Esophagus muscularis mucosa (tissue), 4 donors: ENCODE measurements around the gene MINDY3. TPM values are rescaled to one million over a fixed set of nuclear protein-coding genes. Genes with fewer than 3 reads are reported as not detected.
A peak's percentile ranks its signal among the peaks of the same experiment; 100 is the strongest.
"Not testable (repeated sequence)": the region's sequence is repeated elsewhere in the genome, so short reads cannot be mapped to it uniquely, and the experiment has no call there.

Experiments
- DNase-seq: peaks from one replicate; pipeline ENCODE4 v3.0.0-alpha.2; 2017; ENCODE audit errors: extremely low spot score
- H3K27ac ChIP-seq, 4 donors: fragments of 200-600 bp; sonication (generic); replicated peaks in 1 of 4; 1 replicate in 3 of 4; 2 replicates in 1 of 4; pipeline ENCODE4 v1.5.1; 2016 to 2019; ENCODE audit warnings: mild to moderate bottlenecking in 1 of 4
- H3K27me3 ChIP-seq, 4 donors: fragments of 200-600 bp; sonication (generic); one replicate each; pipeline versions ENCODE4 v1.5.1 to v1.6.0; 2016 to 2019
- H3K36me3 ChIP-seq, 4 donors: fragments of 200-600 bp; sonication (generic); one replicate each; pipeline ENCODE4 v1.5.1; 2016 to 2019
- H3K4me1 ChIP-seq, 4 donors: fragments of 200-600 bp; sonication (generic); one replicate each; pipeline ENCODE4 v1.5.1; 2016 to 2019
- H3K4me3 ChIP-seq, 4 donors: fragments of 200-600 bp; sonication (generic); 1 replicate in 2 of 4; 2 replicates in 2 of 4; pipeline ENCODE4 v1.5.1; 2016 to 2019; ENCODE audit warnings: mild to moderate bottlenecking in 4 of 4, moderate library complexity in 1 of 4
- H3K9me3 ChIP-seq, 4 donors: fragments of 200-600 bp; sonication (generic); 1 replicate in 3 of 4; 2 replicates in 1 of 4; pipeline ENCODE4 v1.5.1; 2016 to 2019
- CTCF ChIP-seq, 3 experiments: fragments of 200-600 bp in 2 of 3; fragments of 450-650 bp in 1 of 3; sonication (generic) in 2 of 3; IDR thresholded peaks; one replicate each; pipeline ENCODE4 v1.5.1; 2017 to 2019; ENCODE audit warnings: antibody characterized with exemption in 3 of 3, mild to moderate bottlenecking in 2 of 3, moderate library complexity in 1 of 3
- EP300 ChIP-seq: sonication (generic); formaldehyde crosslinking; IDR thresholded peaks from one replicate; pipeline ENCODE4 v1.6.1; 2017; ENCODE audit warnings: antibody characterized with exemption
- POLR2A ChIP-seq: fragments of 450-650 bp; IDR thresholded peaks from one replicate; pipeline ENCODE4 v1.6.1; 2017; ENCODE audit warnings: antibody characterized with exemption, moderate library complexity, mild to moderate bottlenecking, low read depth
- POLR2AphosphoS5 ChIP-seq, 2 donors: sonication (generic); formaldehyde crosslinking; IDR thresholded peaks; one replicate each; pipeline ENCODE4 v1.6.1; 2017; ENCODE audit warnings: antibody characterized with exemption in 2 of 2
- WGBS: methylation state at CpG from one replicate; pipeline ENCODE4 v1.1.5; 2018; 5-methylcytosine and 5-hydroxymethylcytosine counted together
- intact Hi-C: fragments of 100-400 bp; cut with DNase I; formaldehyde crosslinking; loops from one replicate; pipeline ENCODE4 v1.15.1; 2023
- total RNA-seq, 4 donors: library from RNA; depleted of rRNA; stranded (reverse); fragments of >200 nt; gene quantifications; one replicate each; pipeline versions ENCODE4 v1.1.0 to v1.2.1, GENCODE V29; 2016

MINDY3 gene
- total RNA-seq, 4 donors from 2014 or later: 23.8 to 34.3 (median 28.4) TPM

GRCh38 chr10:15764892-15765454 lies 95.3 kb downstream of the MINDY3 start:
- TF ChIP-seq CTCF (IDR thresholded peaks at IDR 0.05) (no peak), POLR2AphosphoS5 (IDR thresholded peaks at IDR 0.05) (no peak), POLR2A (no peak), EP300 (no peak)
- intact Hi-C loops: no loop called here
- H3K27me3 ChIP-seq: no peaks in the 10 kb centered on the region
- H3K27ac ChIP-seq: no peak overlapping the region
- DNase-seq: no peak
- no peaks in the 10 kb centered on the region for H3K36me3 ChIP-seq
- WGBS: 90% methylated on average over 2 of the region's 2 CpGs
- H3K9me3 ChIP-seq: no peaks in the 10 kb centered on the region
- no peaks in the 10 kb centered on the region for H3K4me1 ChIP-seq
- H3K4me3 ChIP-seq: no peak overlapping the region

GRCh38 chr10:15763006-15763405 lies 97.3 kb downstream of the MINDY3 start:
- Histone ChIP-seq H3K4me1 (peaks cover 0 to under 1% (median 0%) of the 10 kb centered on the region in 4 donors), H3K36me3 (no peaks in the 10 kb centered on the region), H3K27ac (no peak overlapping the region), H3K4me3 (no peak overlapping the region), H3K27me3 (no peaks in the 10 kb centered on the region), H3K9me3 (no peaks in the 10 kb centered on the region)
- 88% methylated on average over 8 of the region's 8 CpGs for WGBS
- intact Hi-C loops: no loop called here
- DNase-seq: peak; percentile 31
- TF ChIP-seq POLR2A (no peak), CTCF (IDR thresholded peaks at IDR 0.05) (no peak), POLR2AphosphoS5 (IDR thresholded peaks at IDR 0.05) (no peak), EP300 (no peak)

GRCh38 chr10:15762239-15762638 lies 98.1 kb downstream of the MINDY3 start:
- H3K27ac ChIP-seq, intact Hi-C loops, H3K36me3 ChIP-seq, H3K4me1 ChIP-seq, H3K27me3 ChIP-seq, H3K9me3 ChIP-seq, H3K4me3 ChIP-seq, DNase-seq: not testable (repeated sequence)
- 94% methylated on average over 6 of the region's 6 CpGs for WGBS

- H3K4me3 ChIP-seq, H3K9me3 ChIP-seq, H3K4me1 ChIP-seq, H3K36me3 ChIP-seq, intact Hi-C loops, DNase-seq, H3K27ac ChIP-seq, H3K27me3 ChIP-seq: not testable (repeated sequence)
- WGBS: 91% methylated on average over 4 of the region's 4 CpGs
Observed at GRCh38 chr10:15761224-15761623, 99.1 kb downstream of the MINDY3 start.

- Histone ChIP-seq H3K27ac (no peak overlapping the region), H3K27me3 (no peaks in the 10 kb centered on the region), H3K9me3 (no peaks in the 10 kb centered on the region), H3K4me1 (peaks cover 0 to 4% (median 0%) of the 10 kb centered on the region in 4 donors), H3K36me3 (no peaks in the 10 kb centered on the region), H3K4me3 (no peak overlapping the region)
- WGBS: 100% methylated on average over 1 of the region's 2 CpGs
- intact Hi-C loops: no loop called here
- peak; percentile 10 for DNase-seq
- TF ChIP-seq EP300 (no peak), POLR2AphosphoS5 (IDR thresholded peaks at IDR 0.05) (no peak), POLR2A (no peak), CTCF (IDR thresholded peaks at IDR 0.05) (no peak)
Observed at GRCh38 chr10:15760681-15761080, 99.6 kb downstream of the MINDY3 start.

- intact Hi-C loops: no loop called here
- Histone ChIP-seq H3K27ac (no peak overlapping the region), H3K27me3 (no peaks in the 10 kb centered on the region)
Observed at GRCh38 chr10:15759265-15759664, 101.0 kb downstream of the MINDY3 start.

More at GRCh38 chr10:15759265-15759664, 101.0 kb downstream of the MINDY3 start:
- Histone ChIP-seq H3K4me1 (peaks cover 0 to 4% (median 0%) of the 10 kb centered on the region in 4 donors), H3K36me3 (no peaks in the 10 kb centered on the region), H3K4me3 (no peak overlapping the region), H3K9me3 (no peaks in the 10 kb centered on the region)
- DNase-seq: peak; percentile 85
- TF ChIP-seq CTCF (IDR thresholded peaks at IDR 0.05): no peak
- TF ChIP-seq EP300: no peak
- TF ChIP-seq POLR2A: no peak
- no peak for TF ChIP-seq POLR2AphosphoS5 (IDR thresholded peaks at IDR 0.05)
